GM11168 (cell line): ENCODE measurements around the gene FLAD1.

Source experiments
- in situ Hi-C: fragments of 300-500 bp; cut with MboI; formaldehyde crosslinking; loops from one replicate; pipeline ENCODE4 v1.12.0; 2022; ENCODE audit warnings: low sequenced_read_pairs; ENCODE audit not compliant: unreplicated experiment

FLAD1 gene

GRCh38 chr1:155012776-155013602 is 29.8 kb downstream of the FLAD1 start:
- in situ Hi-C loops, result no loop called here

GRCh38 chr1:155013632-155014031 is 30.5 kb downstream of the FLAD1 start:
- in situ Hi-C loops, result no loop called here

- in situ Hi-C loops, result no loop called here
These were observed 31.8 kb downstream of the FLAD1 start for GRCh38 chr1:155014709-155015508.

- in situ Hi-C loops, result no loop called here
These were observed 32.5 kb downstream of the FLAD1 start for GRCh38 chr1:155015527-155016230.

GRCh38 chr1:155016231-155016831 is 33.2 kb downstream of the FLAD1 start:
- in situ Hi-C loops, result no loop called here

GRCh38 chr1:155017041-155017945 is 34.1 kb downstream of the FLAD1 start:
- in situ Hi-C loops, result no loop called here

GRCh38 chr1:155017946-155018316 is 34.8 kb downstream of the FLAD1 start:
- in situ Hi-C loops, result no loop called here

GRCh38 chr1:155018617-155019348 is 35.6 kb downstream of the FLAD1 start:
- in situ Hi-C loops, result no loop called here

GRCh38 chr1:155019377-155020245 is 36.5 kb downstream of the FLAD1 start:
- in situ Hi-C loops, result no loop called here

GRCh38 chr1:155022136-155022926 is 39.2 kb downstream of the FLAD1 start:
- in situ Hi-C loops, result no loop called here

GRCh38 chr1:155022927-155023236 is 39.7 kb downstream of the FLAD1 start:
- in situ Hi-C loops, result no loop called here

GRCh38 chr1:155023627-155024026 is 40.5 kb downstream of the FLAD1 start:
- in situ Hi-C loops, result no loop called here

GRCh38 chr1:155024315-155024714 is 41.2 kb downstream of the FLAD1 start:
- in situ Hi-C loops, result no loop called here

- in situ Hi-C loops, result no loop called here
These were observed 43.0 kb downstream of the FLAD1 start for GRCh38 chr1:155026154-155026553.

GRCh38 chr1:155026588-155026987 is 43.4 kb downstream of the FLAD1 start:
- in situ Hi-C loops, result no loop called here

GRCh38 chr1:155029513-155030242 is 46.5 kb downstream of the FLAD1 start:
- in situ Hi-C loops, result no loop called here
